CD14-positive monocyte (primary cell): ENCODE data around the gene CGB5. TPM values are rescaled to one million over a fixed set of nuclear protein-coding genes. Genes with fewer than 3 reads are reported as not detected.
A peak's percentile ranks its signal among the peaks of the same experiment; 100 is the strongest.
"Not testable (repeated sequence)": the region's sequence is repeated elsewhere in the genome, so short reads cannot be mapped to it uniquely, and the experiment has no call there.

Experiments used
- DNase-seq, 3 donors: peaks; one replicate each; pipeline ENCODE4 v3.0.0-alpha.2; 2011 to 2022
- H2AFZ ChIP-seq: 2 replicates; pipeline ENCODE4 v1.6.0; 2012; ENCODE audit warnings: mild to moderate bottlenecking, low read depth, low read length, inconsistent platforms; ENCODE audit not compliant: insufficient read depth, poor library complexity, severe bottlenecking
- H3K27ac ChIP-seq, 2 donors: 1 replicate in 1 of 2; 2 replicates in 1 of 2; pipeline ENCODE4 v1.5.1; 2012 to 2013; ENCODE audit warnings: low read length in 2 of 2, control low read depth in 1 of 2, inconsistent platforms in 1 of 2, low read depth in 1 of 2, mild to moderate bottlenecking in 1 of 2
- H3K27me3 ChIP-seq, 2 donors: one replicate each; pipeline versions ENCODE4 v1.6.0 to v1.6.1; 2011 to 2013; ENCODE audit warnings: low read length in 2 of 2; ENCODE audit not compliant: control insufficient read depth in 2 of 2, insufficient read depth in 2 of 2
- H3K36me3 ChIP-seq, 2 donors: replicated peaks in 1 of 2; 1 replicate in 1 of 2; 2 replicates in 1 of 2; pipeline versions ENCODE4 v1.5.1 to v1.6.1; 2012 to 2013; ENCODE audit warnings: low read length in 2 of 2, control low read depth in 1 of 2, inconsistent platforms in 1 of 2, mild to moderate bottlenecking in 1 of 2; ENCODE audit not compliant: insufficient read depth in 2 of 2, control insufficient read depth in 1 of 2
- H3K4me1 ChIP-seq, 2 donors: 1 replicate in 1 of 2; 2 replicates in 1 of 2; pipeline versions ENCODE4 v1.5.1 to v1.6.1; 2012 to 2013; ENCODE audit warnings: low read length in 2 of 2, control low read depth in 1 of 2, inconsistent platforms in 1 of 2, mild to moderate bottlenecking in 1 of 2, moderate library complexity in 1 of 2; ENCODE audit not compliant: insufficient read depth in 2 of 2, control insufficient read depth in 1 of 2
- H3K4me2 ChIP-seq: replicated peaks from 2 replicates; pipeline ENCODE3; 2012; ENCODE audit warnings: low read length, moderate library complexity, mild to moderate bottlenecking; ENCODE audit not compliant: poor library complexity, severe bottlenecking; ENCODE audit errors: extremely low read depth
- H3K4me3 ChIP-seq, 3 experiments: fragments of 200-600 bp in 1 of 3; sonication (generic) in 1 of 3; replicated peaks in 1 of 3; 1 replicate in 2 of 3; 2 replicates in 1 of 3; pipeline ENCODE4 v1.5.1; 2011 to 2013; ENCODE audit warnings: low read length in 3 of 3, mild to moderate bottlenecking in 3 of 3, control low read depth in 2 of 3, low read depth in 2 of 3, inconsistent platforms in 1 of 3, moderate library complexity in 1 of 3
- H3K79me2 ChIP-seq: 2 replicates; pipeline ENCODE4 v1.6.0; 2012; ENCODE audit warnings: mild to moderate bottlenecking, control low read depth, inconsistent platforms, low read length, moderate library complexity; ENCODE audit not compliant: insufficient read depth
- H3K9ac ChIP-seq: 2 replicates; pipeline ENCODE4 v1.6.0; 2017; ENCODE audit warnings: low read length, mild to moderate bottlenecking; ENCODE audit not compliant: insufficient read depth, poor library complexity, severe bottlenecking
- H3K9me3 ChIP-seq, 2 donors: replicated peaks in 1 of 2; 1 replicate in 1 of 2; 2 replicates in 1 of 2; pipeline versions ENCODE4 v1.5.1 to v1.6.1; 2012 to 2013; ENCODE audit warnings: low read length in 2 of 2, control low read depth in 1 of 2; ENCODE audit not compliant: control insufficient read depth in 1 of 2, insufficient read depth in 1 of 2
- H4K20me1 ChIP-seq: 2 replicates; pipeline ENCODE4 v1.6.0; 2012; ENCODE audit warnings: mild to moderate bottlenecking, low read length, control low read depth, moderate library complexity; ENCODE audit not compliant: insufficient read depth
- H3K27ac Mint-ChIP-seq, 7 donors: one replicate each; pipeline ENCODE4 v1.8.0; 2020; ENCODE audit warnings: mild to moderate bottlenecking in 7 of 7, mixed read lengths in 7 of 7, moderate library complexity in 6 of 7, inconsistent platforms in 2 of 7
- H3K27me3 Mint-ChIP-seq, 3 donors: one replicate each; pipeline ENCODE4 v1.8.0; 2021 to 2022; ENCODE audit warnings: low read depth in 3 of 3, mild to moderate bottlenecking in 3 of 3, mixed read lengths in 3 of 3, moderate library complexity in 3 of 3, inconsistent platforms in 1 of 3
- H3K36me3 Mint-ChIP-seq, 2 donors: one replicate each; pipeline ENCODE4 v1.8.0; 2020; ENCODE audit warnings: mixed read lengths in 2 of 2, inconsistent platforms in 1 of 2, mild to moderate bottlenecking in 1 of 2
- H3K4me1 Mint-ChIP-seq: one replicate; pipeline ENCODE4 v1.8.0; 2020; ENCODE audit warnings: mild to moderate bottlenecking, mixed read lengths
- H3K4me3 Mint-ChIP-seq, 2 donors: one replicate each; pipeline ENCODE4 v1.8.0; 2020; ENCODE audit warnings: mild to moderate bottlenecking in 2 of 2, mixed read lengths in 2 of 2, moderate library complexity in 1 of 2
- H3K9me3 Mint-ChIP-seq, 7 donors: one replicate each; pipeline ENCODE4 v1.8.0; 2020 to 2022; ENCODE audit warnings: mixed read lengths in 7 of 7, mild to moderate bottlenecking in 6 of 7, moderate library complexity in 6 of 7, inconsistent platforms in 2 of 7
- WGBS: methylation state at CpG from one replicate; pipeline ENCODE4 v1.1.5; 2013; ENCODE audit warnings: missing lambda C conversion rate; ENCODE audit not compliant: insufficient coverage; 5-methylcytosine and 5-hydroxymethylcytosine counted together
- intact Hi-C, 2 donors: fragments of 100-400 bp; cut with micrococcal nuclease; formaldehyde crosslinking; loops; one replicate each; pipeline versions ENCODE4 v1.15.0 to v1.15.1; 2023
- polyA plus RNA-seq, 3 donors: library from polyadenylated mRNA; depleted of rRNA in 1 of 3; unstranded in 2 of 3; stranded (reverse) in 1 of 3; fragments of 300-500 nt in 2 of 3; fragments of >200 nt in 1 of 3; fragmentation: Illumina TruSeq in 2 of 3; gene quantifications; 1 replicate in 2 of 3; 2 replicates in 1 of 3; pipeline ENCODE4 v1.2.3, GENCODE V29; 2012 to 2021
- TF ChIP-seq, protein P1 (sequence below): fragments of 200-600 bp; IDR thresholded peaks from one replicate; pipeline ENCODE4 v1.8.0; 2022; ENCODE audit warnings: antibody characterized with exemption, mild to moderate bottlenecking

The CGB5 gene
- polyA plus RNA-seq, 3 donors, result not detected

DNA sequence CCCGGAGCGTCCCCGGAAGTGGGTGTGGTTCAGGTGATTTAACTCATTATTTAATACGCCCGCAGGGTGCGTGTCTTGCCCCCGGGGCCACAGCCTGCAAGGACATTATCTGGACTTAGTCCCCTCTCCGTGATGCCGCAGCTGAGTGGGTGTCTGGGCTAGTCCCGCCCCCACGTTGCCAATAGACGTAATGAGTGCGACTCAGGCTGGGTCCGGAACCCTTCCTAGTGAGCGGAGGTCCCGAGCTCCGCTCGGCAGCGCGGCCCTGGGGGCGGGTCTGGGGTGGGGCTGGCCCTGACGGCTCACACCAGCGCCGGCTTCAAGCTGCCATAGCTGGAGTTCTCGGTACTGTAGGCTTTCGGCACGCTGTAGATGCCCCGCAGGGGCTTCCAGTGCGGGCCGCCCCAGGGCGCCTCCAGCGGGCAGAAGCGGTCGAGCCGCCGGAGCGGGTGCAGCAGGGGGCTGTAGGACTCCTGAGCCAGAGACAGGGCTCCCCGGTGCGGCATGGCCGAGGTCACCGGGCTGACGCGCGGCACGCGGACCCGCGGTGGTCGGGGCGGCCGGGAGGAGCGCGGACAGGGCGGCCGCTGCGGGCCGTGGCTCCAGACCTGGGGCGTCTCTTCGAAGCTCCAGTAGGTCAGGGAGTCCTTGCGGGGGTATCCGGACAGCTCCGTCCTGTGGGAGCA, 25.8 kb upstream of the CGB5 start:
- peaks cover 0 to 10% (median 5%) of the 10 kb centered on the region in 7 donors for H3K9me3 Mint-ChIP-seq
- peak overlapping the region; percentile 91 to 96 for H3K4me3 Mint-ChIP-seq
- Histone ChIP-seq H3K4me3 (peak overlapping the region; percentile 18 to 76 (median 50)), H3K9ac (peak overlapping the region; percentile 21), H3K27me3 (peaks cover 14 to 49% of the 10 kb centered on the region in 2 donors), H3K27ac (no peak overlapping the region), H3K4me1 (peaks cover 24 to 29% of the 10 kb centered on the region in 2 donors), H3K9me3 (no peaks in the 10 kb centered on the region), H3K36me3 (peaks cover 23 to 25% of the 10 kb centered on the region in 2 donors), H3K4me2 (peak overlapping the region; percentile 79), H2AFZ (peak overlapping the region; percentile 78), H3K79me2 (no peaks in the 10 kb centered on the region), H4K20me1 (no peaks in the 10 kb centered on the region)
- no peak overlapping the region for H3K27ac Mint-ChIP-seq
- peak in 2 of 3 donors; percentile 27 to 37 for DNase-seq
- peaks cover 36 to 48% (median 48%) of the 10 kb centered on the region in 3 donors for H3K27me3 Mint-ChIP-seq
- intact Hi-C loops, result no loop called here
- TF ChIP-seq, protein P1, sequence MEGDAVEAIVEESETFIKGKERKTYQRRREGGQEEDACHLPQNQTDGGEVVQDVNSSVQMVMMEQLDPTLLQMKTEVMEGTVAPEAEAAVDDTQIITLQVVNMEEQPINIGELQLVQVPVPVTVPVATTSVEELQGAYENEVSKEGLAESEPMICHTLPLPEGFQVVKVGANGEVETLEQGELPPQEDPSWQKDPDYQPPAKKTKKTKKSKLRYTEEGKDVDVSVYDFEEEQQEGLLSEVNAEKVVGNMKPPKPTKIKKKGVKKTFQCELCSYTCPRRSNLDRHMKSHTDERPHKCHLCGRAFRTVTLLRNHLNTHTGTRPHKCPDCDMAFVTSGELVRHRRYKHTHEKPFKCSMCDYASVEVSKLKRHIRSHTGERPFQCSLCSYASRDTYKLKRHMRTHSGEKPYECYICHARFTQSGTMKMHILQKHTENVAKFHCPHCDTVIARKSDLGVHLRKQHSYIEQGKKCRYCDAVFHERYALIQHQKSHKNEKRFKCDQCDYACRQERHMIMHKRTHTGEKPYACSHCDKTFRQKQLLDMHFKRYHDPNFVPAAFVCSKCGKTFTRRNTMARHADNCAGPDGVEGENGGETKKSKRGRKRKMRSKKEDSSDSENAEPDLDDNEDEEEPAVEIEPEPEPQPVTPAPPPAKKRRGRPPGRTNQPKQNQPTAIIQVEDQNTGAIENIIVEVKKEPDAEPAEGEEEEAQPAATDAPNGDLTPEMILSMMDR, result peak; percentile 67
- H3K4me1 Mint-ChIP-seq, result peaks cover 29% of the 10 kb centered on the region
- peaks cover 29 to 42% of the 10 kb centered on the region in 2 donors for H3K36me3 Mint-ChIP-seq
- under 1% methylated on average over 59 of the region's 62 CpGs for WGBS

DNA sequence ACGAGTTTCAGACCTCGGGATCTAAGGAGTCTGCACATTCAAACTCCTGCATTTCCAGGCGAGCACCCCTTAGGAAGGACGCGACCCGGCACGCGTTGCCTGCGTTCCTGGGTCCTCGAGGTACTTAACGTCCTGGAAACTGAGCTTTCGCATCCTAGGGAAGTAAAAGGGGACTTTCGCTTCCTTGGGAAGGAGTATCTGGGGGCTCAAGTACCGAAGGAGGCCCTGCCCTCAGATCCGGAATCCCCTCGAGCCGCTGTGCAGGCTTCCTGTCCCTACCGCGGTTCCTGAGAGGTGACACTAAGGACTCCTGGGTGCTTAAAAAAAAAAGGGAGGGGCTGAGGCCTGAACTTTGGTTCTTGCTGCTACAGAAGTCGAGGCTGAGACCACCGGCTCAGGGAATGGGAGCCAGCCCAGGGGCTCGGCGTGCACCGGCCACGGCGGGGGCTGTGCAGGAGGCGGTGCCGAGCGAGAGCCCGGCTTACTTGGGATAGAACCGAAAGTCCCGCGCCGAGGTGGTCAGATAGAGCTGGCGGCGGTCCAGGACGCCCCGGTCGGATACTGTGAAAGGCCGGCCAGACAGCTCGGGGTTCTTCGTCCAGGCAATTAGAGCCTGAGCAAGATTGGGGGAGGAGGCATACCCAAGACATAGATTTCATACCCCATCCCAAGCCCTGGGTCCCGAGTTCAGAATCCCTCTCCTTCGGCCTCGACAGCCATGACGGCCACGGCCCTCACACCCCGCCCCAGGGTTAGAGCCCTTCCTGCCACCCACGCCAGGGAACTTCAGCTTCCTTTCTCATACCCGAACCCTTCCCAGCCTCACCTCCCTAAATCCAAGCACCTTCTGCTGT, 25.0 kb upstream of the CGB5 start:
- H3K27ac ChIP-seq, H4K20me1 ChIP-seq, intact Hi-C loops, H3K79me2 ChIP-seq, H3K9me3 ChIP-seq, DNase-seq: not testable (repeated sequence)
- WGBS, result 3% methylated on average over 38 of the region's 50 CpGs
- Histone ChIP-seq H3K4me1 (peaks cover 24 to 29% of the 10 kb centered on the region in 2 donors), H2AFZ (peak overlapping the region; percentile 78), H3K27me3 (peaks cover 14 to 49% of the 10 kb centered on the region in 2 donors), H3K9ac (peak overlapping the region; percentile 21), H3K4me2 (peak overlapping the region; percentile 79), H3K36me3 (peaks cover 19 to 24% of the 10 kb centered on the region in 2 donors), H3K4me3 (peak overlapping the region; percentile 18 to 76 (median 50))
- H3K4me3 Mint-ChIP-seq, result peak overlapping the region; percentile 91 to 96
- H3K36me3 Mint-ChIP-seq, result peaks cover 25 to 34% of the 10 kb centered on the region in 2 donors
- peaks cover 36 to 48% (median 48%) of the 10 kb centered on the region in 3 donors for H3K27me3 Mint-ChIP-seq
- H3K9me3 Mint-ChIP-seq, result peaks cover 0 to 10% (median 5%) of the 10 kb centered on the region in 7 donors
- peak overlapping the region in 3 of 7 donors; percentile 19 to 79 (median 25) for H3K27ac Mint-ChIP-seq
- H3K4me1 Mint-ChIP-seq, result peaks cover 29% of the 10 kb centered on the region
